ENCODE measurements around the gene ATP6V1F.

Gene ATP6V1F

GRCh38 chr7:128884561-128885369, 22.1 kb downstream of the ATP6V1F start:
- DNase-seq, result no peak

GRCh38 chr7:128885370-128886187, 22.9 kb downstream of the ATP6V1F start:
- DNase-seq, result no peak

- DNase-seq, result no peak
These were observed 23.9 kb downstream of the ATP6V1F start for GRCh38 chr7:128886391-128887168.

- no peak for DNase-seq
These were observed 24.7 kb downstream of the ATP6V1F start for GRCh38 chr7:128887169-128888038.

GRCh38 chr7:128888039-128888755, 25.5 kb downstream of the ATP6V1F start:
- no peak for DNase-seq

GRCh38 chr7:128888756-128889095, 26.1 kb downstream of the ATP6V1F start:
- no peak for DNase-seq

GRCh38 chr7:128889121-128889520, 26.5 kb downstream of the ATP6V1F start:
- no peak for DNase-seq

- DNase-seq, result no peak
These were observed 27.9 kb downstream of the ATP6V1F start for GRCh38 chr7:128890306-128891109.

- DNase-seq, result no peak
These were observed 28.7 kb downstream of the ATP6V1F start for GRCh38 chr7:128891110-128891941.

GRCh38 chr7:128891942-128892269, 29.2 kb downstream of the ATP6V1F start:
- DNase-seq, result no peak

GRCh38 chr7:128892521-128893250, 30.0 kb downstream of the ATP6V1F start:
- no peak for DNase-seq

- DNase-seq, result no peak
These were observed 30.8 kb downstream of the ATP6V1F start for GRCh38 chr7:128893251-128894100.

- DNase-seq, result no peak
These were observed 31.4 kb downstream of the ATP6V1F start for GRCh38 chr7:128894101-128894440.

- DNase-seq, result no peak
These were observed 32.7 kb downstream of the ATP6V1F start for GRCh38 chr7:128895320-128895719.

GRCh38 chr7:128899392-128899791, 36.7 kb downstream of the ATP6V1F start:
- DNase-seq, result no peak

- DNase-seq, result no peak
These were observed 37.6 kb downstream of the ATP6V1F start for GRCh38 chr7:128900237-128900636.

GRCh38 chr7:128902761-128903585, 40.3 kb downstream of the ATP6V1F start:
- DNase-seq, result no peak
